Stimulated activated CD4-positive, alpha-beta T cell treated with anti-CD3 and anti-CD28 coated beads, Interleukin-12 subunit alpha, Interleukin-12 subunit beta, amount 100 ng/mL, for 48 hours (primary cell): ENCODE data around the gene KCND2.

Experiments used
- DNase-seq, 3 donors: peaks; one replicate each; pipeline ENCODE4 v3.0.0-alpha.2; 2020; ENCODE audit warnings: low read depth in 2 of 3, low spot score in 1 of 3

KCND2 gene

GRCh38 chr7:120582916-120583315 is 309.9 kb downstream of the KCND2 start:
- no peak for DNase-seq

- DNase-seq, result no peak
These were observed 311.1 kb downstream of the KCND2 start for GRCh38 chr7:120583899-120584586.

- DNase-seq, result no peak
These were observed 313.6 kb downstream of the KCND2 start for GRCh38 chr7:120586571-120586970.

GRCh38 chr7:120587243-120587642 is 314.3 kb downstream of the KCND2 start:
- no peak for DNase-seq

- no peak for DNase-seq
These were observed 315.4 kb downstream of the KCND2 start for GRCh38 chr7:120588416-120588815.

GRCh38 chr7:120588862-120589261 is 315.9 kb downstream of the KCND2 start:
- no peak for DNase-seq

GRCh38 chr7:120600607-120601006 is 327.6 kb downstream of the KCND2 start:
- DNase-seq, result no peak

GRCh38 chr7:120603366-120603765 is 330.4 kb downstream of the KCND2 start:
- no peak for DNase-seq

GRCh38 chr7:120609136-120609753 is 336.3 kb downstream of the KCND2 start:
- no peak for DNase-seq

GRCh38 chr7:120611975-120612374 is 339.0 kb downstream of the KCND2 start:
- DNase-seq, result no peak

GRCh38 chr7:120615703-120616102 is 342.7 kb downstream of the KCND2 start:
- no peak for DNase-seq

- no peak for DNase-seq
These were observed 344.3 kb downstream of the KCND2 start for GRCh38 chr7:120617275-120617674.

GRCh38 chr7:120628251-120628650 is 355.3 kb downstream of the KCND2 start:
- no peak for DNase-seq

- no peak for DNase-seq
These were observed 366.9 kb downstream of the KCND2 start for GRCh38 chr7:120639884-120640283.

- no peak for DNase-seq
These were observed 373.0 kb downstream of the KCND2 start for GRCh38 chr7:120645966-120646365.

GRCh38 chr7:120654241-120654640 is 381.3 kb downstream of the KCND2 start:
- DNase-seq, result no peak

- DNase-seq, result no peak
These were observed 385.5 kb downstream of the KCND2 start for GRCh38 chr7:120658516-120658915.

- no peak for DNase-seq
These were observed 389.3 kb downstream of the KCND2 start for GRCh38 chr7:120662291-120662690.

GRCh38 chr7:120665068-120665467 is 392.1 kb downstream of the KCND2 start:
- no peak for DNase-seq

GRCh38 chr7:120675076-120675475 is 402.1 kb downstream of the KCND2 start:
- DNase-seq, result no peak

GRCh38 chr7:120677535-120677934 is 404.6 kb downstream of the KCND2 start:
- DNase-seq, result no peak

GRCh38 chr7:120680985-120681384 is 408.0 kb downstream of the KCND2 start:
- DNase-seq, result no peak

- no peak for DNase-seq
These were observed 411.5 kb downstream of the KCND2 start for GRCh38 chr7:120684463-120684862.
